IPS-15b (cell line): Measurements from ENCODE around the gene DOCK1.

Experiments
- H3K27me3 ChIP-seq: one replicate; pipeline ENCODE4 v1.6.1; 2013; ENCODE audit warnings: low read length; ENCODE audit not compliant: control insufficient read depth, insufficient read depth
- H3K36me3 ChIP-seq: one replicate; pipeline ENCODE4 v1.6.1; 2013; ENCODE audit warnings: low read length; ENCODE audit not compliant: control insufficient read depth, insufficient read depth
- H3K4me1 ChIP-seq: one replicate; pipeline ENCODE4 v1.6.1; 2013; ENCODE audit warnings: mild to moderate bottlenecking, low read length; ENCODE audit not compliant: control insufficient read depth, insufficient read depth
- H3K4me3 ChIP-seq: one replicate; pipeline ENCODE4 v1.5.1; 2013; ENCODE audit warnings: low read depth, low read length
- H3K9ac ChIP-seq: one replicate; pipeline ENCODE4 v1.6.1; 2013; ENCODE audit warnings: low read depth, mild to moderate bottlenecking, low read length
- H3K9me3 ChIP-seq: one replicate; pipeline ENCODE4 v1.6.1; 2013; ENCODE audit warnings: mild to moderate bottlenecking, low read length; ENCODE audit not compliant: control insufficient read depth, insufficient read depth

DOCK1 gene

DNA sequence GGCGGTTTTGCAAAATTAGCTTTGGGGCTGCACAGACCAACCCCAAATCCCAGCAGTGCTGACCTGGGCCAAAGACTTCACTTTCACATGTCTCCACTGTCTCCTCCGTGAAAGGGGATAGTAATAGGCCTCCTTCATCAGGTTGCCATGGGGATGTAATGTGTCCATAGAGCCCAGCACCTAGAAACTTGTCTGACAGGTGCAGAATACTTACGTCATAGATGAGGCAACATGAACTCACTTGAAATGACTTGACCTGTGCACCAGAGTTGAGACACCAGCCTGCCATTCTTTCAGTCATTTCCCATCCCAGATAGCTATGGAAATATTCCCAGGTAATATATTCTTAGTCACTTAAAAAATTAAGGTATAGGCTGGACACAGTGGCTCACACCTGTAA, 196.9 kb downstream of the DOCK1 start:
- H3K4me3 ChIP-seq: no peak overlapping the region
- H3K9ac ChIP-seq: no peak overlapping the region
- H3K27me3 ChIP-seq: no peaks in the 10 kb centered on the region
- no peaks in the 10 kb centered on the region for H3K4me1 ChIP-seq
- peaks cover 3% of the 10 kb centered on the region for H3K36me3 ChIP-seq
- no peaks in the 10 kb centered on the region for H3K9me3 ChIP-seq

DNA sequence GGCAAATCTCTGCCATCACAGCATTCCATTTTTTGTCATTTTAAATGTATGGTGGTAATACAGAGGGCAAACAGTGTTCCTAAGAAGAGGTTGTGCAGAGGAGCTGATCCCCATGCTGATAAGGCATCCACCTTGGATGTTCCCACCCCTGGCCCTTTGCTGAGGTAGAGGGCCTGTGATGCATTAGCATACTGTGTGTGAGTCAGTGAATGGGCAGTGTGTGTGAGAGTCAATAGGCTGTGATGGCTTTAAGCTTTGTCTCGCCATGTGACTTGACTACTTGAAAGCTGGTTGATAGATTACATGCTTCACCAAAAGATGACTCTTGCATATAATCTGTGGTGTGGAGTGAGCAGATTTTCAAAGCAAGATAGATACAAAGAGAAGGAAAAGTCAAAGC, 209.9 kb downstream of the DOCK1 start:
- H3K4me1 ChIP-seq: no peaks in the 10 kb centered on the region
- H3K4me3 ChIP-seq: no peak overlapping the region
- peaks cover 4% of the 10 kb centered on the region for H3K36me3 ChIP-seq
- H3K9me3 ChIP-seq: no peaks in the 10 kb centered on the region
- H3K9ac ChIP-seq: no peak overlapping the region
- no peaks in the 10 kb centered on the region for H3K27me3 ChIP-seq

DNA sequence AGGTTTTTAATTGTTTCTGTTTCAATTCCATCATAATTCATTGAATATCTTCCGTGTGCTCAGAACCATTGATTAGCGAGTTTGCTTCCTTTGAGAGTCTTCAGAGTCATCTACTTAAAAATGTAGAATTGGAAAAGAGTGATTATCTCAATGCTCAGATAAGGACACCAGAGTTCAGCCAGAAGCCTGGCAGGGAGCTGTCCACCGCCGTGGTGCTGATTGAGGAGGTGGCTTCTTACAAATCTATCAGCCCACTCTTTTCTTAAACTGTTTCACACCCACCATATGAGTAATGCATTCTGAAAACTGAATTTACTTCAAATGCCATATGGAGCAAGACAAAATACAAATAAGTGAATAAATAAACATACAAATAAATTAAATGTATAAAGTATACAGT, 211.9 kb downstream of the DOCK1 start:
- Histone ChIP-seq H3K9ac (no peak overlapping the region), H3K4me1 (no peaks in the 10 kb centered on the region), H3K9me3 (no peaks in the 10 kb centered on the region), H3K4me3 (no peak overlapping the region), H3K27me3 (no peaks in the 10 kb centered on the region), H3K36me3 (no peaks in the 10 kb centered on the region)

DNA sequence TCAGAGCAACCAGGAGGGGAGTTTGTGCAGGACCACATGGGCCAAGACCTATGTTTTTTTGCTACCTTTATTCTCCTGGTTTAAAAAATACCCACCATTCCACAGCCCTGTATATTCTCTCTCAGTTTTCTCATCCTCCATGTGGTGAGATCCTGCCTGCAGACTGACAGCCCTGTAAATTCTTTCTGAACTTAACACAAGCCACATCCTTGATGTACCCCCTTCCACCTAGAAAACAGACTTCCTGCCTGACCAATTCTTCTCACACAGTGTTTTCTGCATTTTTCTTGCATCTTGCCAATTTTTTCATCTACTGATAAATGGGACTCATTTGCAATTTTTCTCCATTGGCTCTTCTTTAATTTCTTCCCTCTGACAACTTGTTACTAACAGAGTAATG, 212.8 kb downstream of the DOCK1 start:
- Histone ChIP-seq H3K9ac (no peak overlapping the region), H3K9me3 (no peaks in the 10 kb centered on the region), H3K36me3 (no peaks in the 10 kb centered on the region), H3K4me1 (no peaks in the 10 kb centered on the region), H3K4me3 (no peak overlapping the region), H3K27me3 (no peaks in the 10 kb centered on the region)

DNA sequence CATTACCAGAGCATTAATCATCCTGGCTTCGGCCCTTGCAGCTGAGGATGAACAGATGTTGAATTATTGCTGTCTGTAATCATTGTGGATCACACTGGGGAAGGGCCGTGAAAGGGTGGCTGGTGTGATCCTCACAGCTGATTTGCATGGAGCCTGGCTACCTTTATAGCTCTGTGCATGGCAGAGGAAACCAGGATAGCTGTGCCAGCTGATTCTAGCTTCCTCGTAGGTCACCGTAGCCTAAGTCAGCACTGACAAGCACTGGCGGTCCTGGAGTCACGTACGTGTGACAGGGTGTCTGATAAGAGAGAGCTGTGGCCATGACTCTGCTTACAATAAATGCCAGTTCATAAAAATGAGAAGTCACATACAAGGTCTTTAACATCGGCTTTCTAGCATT, 214.7 kb downstream of the DOCK1 start:
- no peaks in the 10 kb centered on the region for H3K36me3 ChIP-seq
- no peaks in the 10 kb centered on the region for H3K9me3 ChIP-seq
- H3K4me3 ChIP-seq: no peak overlapping the region
- no peaks in the 10 kb centered on the region for H3K27me3 ChIP-seq
- no peaks in the 10 kb centered on the region for H3K4me1 ChIP-seq
- no peak overlapping the region for H3K9ac ChIP-seq

DNA sequence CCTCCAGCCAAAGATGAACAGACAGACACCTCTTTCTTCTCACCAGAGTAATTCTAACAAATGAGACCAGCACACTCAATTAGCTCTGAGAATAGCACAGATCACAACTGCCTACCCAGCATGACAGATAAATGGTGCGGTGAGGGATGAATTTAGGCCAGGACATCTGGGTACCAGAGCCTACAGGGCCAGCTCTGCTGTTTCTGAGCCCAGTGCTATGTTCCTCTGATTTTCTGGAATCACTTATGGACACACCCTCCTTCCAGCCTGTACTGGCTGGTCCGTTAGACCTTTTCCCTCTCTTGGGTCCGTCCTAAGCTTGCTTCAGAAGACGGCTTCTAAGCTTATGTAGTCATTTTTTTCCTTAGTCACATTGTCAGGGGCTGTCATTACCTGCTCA, 217.6 kb downstream of the DOCK1 start:
- H3K9me3 ChIP-seq: no peaks in the 10 kb centered on the region
- no peaks in the 10 kb centered on the region for H3K4me1 ChIP-seq
- peaks cover 3% of the 10 kb centered on the region for H3K36me3 ChIP-seq
- H3K27me3 ChIP-seq: no peaks in the 10 kb centered on the region
- no peak overlapping the region for H3K4me3 ChIP-seq
- H3K9ac ChIP-seq: no peak overlapping the region

DNA sequence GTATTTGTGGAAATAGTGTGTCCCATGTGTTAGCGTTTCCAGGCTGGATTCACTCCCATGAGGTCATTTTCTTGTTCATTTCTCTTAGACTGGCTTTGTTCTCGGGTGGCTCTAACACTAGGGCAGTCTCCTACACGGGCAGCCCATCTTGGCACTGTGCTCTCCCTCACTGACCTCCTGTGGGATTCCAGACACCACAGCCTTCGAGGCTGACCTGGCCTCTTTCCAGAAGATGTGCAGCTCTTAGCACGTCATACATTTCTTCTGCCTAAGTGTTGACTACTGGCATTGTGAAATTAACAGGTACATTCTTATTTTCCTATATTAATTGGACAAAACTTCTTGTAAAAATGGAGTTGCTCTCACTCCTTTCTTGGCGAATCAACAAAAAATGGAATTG, 218.4 kb downstream of the DOCK1 start:
- H3K9me3 ChIP-seq: no peaks in the 10 kb centered on the region
- H3K36me3 ChIP-seq: peaks cover 3% of the 10 kb centered on the region
- H3K9ac ChIP-seq: no peak overlapping the region
- H3K27me3 ChIP-seq: no peaks in the 10 kb centered on the region
- H3K4me1 ChIP-seq: no peaks in the 10 kb centered on the region
- no peak overlapping the region for H3K4me3 ChIP-seq

DNA sequence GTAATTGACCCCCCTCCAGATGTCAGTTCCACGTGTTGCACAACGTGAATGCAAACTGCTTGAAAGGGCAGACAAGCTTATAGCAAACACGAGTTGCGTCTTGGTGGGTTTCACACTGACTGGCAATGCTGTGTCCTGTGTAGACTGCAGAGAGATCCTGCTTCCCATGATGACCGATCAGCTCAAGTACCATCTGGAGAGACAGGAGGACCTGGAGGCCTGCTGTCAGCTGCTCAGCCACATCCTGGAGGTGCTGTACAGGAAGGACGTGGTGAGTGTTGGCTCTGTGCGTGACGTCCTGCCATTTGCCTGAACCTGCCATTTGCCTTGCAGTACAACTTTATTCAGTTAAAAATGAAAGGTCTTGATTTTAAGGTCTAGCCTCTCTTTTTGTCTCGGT, 220.1 kb downstream of the DOCK1 start:
- Histone ChIP-seq H3K36me3 (peaks cover 3% of the 10 kb centered on the region), H3K9ac (no peak overlapping the region), H3K4me3 (no peak overlapping the region), H3K27me3 (no peaks in the 10 kb centered on the region), H3K9me3 (no peaks in the 10 kb centered on the region), H3K4me1 (no peaks in the 10 kb centered on the region)

DNA sequence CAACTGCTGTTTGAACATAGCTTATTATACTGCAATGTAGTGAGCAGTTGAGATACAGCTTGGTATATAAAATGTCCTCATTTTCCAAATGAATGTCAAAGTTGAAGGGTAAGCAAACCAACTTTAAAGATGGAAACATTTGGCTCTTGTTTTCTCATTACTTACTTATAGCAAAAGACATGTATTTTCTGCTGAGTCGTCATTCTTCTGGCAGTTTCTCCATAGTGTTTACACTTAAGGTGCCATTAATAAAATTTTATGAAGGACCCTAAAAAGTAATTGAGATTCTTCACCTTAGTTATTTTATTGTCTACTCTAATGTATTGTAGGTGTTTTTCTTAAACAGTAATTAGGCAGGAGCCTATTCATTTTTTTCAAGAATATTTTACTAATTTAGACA, 222.6 kb downstream of the DOCK1 start:
- Histone ChIP-seq H3K4me3 (no peak overlapping the region), H3K36me3 (peaks cover 3% of the 10 kb centered on the region), H3K27me3 (no peaks in the 10 kb centered on the region), H3K9me3 (no peaks in the 10 kb centered on the region), H3K9ac (no peak overlapping the region), H3K4me1 (no peaks in the 10 kb centered on the region)

DNA sequence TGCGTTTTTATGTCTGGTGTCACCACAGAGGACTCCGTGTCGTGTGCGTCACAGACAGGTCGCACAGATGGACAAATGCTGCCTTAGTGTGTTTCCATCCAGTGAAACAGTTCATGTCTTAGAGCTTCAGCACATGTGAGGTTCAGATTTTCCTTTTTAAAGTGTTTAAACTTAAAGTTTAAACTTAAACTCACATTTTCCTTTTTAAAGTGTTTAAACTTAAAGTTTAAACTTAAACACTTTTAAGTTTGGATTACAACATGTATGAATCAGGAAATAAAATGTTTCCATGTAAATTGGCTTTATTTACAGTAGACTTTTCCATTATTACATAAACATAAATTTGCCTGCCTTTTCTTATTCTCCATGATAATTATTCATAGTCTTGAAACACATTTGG, 223.9 kb downstream of the DOCK1 start:
- Histone ChIP-seq H3K36me3 (peaks cover 3% of the 10 kb centered on the region), H3K9me3 (no peaks in the 10 kb centered on the region), H3K27me3 (no peaks in the 10 kb centered on the region), H3K9ac (no peak overlapping the region), H3K4me1 (no peaks in the 10 kb centered on the region), H3K4me3 (no peak overlapping the region)

DNA sequence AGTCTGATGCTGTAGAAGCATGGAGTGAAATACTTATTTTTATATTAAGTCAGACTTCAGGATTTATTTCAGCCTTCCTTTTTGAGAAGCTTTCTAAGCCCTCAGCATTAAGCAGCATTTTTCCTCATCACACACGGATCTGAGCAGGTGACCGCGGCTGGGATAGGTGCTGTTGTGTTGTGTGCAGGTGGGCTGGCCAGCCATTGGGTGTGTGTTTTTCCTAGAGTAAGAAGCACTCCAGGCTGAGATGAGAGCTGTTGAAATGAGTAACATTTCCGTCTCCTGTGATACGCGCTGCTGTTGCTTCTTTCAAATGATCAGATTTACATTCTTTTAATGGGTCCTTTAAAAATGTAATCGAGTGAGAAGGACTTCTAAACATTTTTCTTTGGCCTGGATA, 227.2 kb downstream of the DOCK1 start:
- H3K27me3 ChIP-seq: no peaks in the 10 kb centered on the region
- no peaks in the 10 kb centered on the region for H3K9me3 ChIP-seq
- no peaks in the 10 kb centered on the region for H3K36me3 ChIP-seq
- no peak overlapping the region for H3K9ac ChIP-seq
- H3K4me1 ChIP-seq: no peaks in the 10 kb centered on the region
- no peak overlapping the region for H3K4me3 ChIP-seq

DNA sequence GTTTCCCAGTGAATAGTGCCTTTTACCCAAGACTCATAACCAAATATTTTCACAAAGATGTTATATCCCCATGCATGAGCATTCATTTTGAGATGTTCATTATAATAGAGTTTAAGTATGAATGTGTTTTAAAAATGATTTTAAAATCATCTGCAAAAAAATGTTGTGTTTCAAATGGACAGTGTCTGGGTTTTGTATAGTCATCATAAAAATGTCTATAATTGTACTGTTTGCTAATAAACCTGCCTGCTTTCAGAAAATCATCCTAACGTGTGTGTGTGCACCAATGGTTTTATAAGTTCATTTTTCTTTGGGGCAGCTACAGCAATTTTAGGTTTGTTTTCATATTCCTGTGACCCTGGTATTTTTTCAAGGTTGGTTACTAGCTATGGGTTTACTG, 228.0 kb downstream of the DOCK1 start:
- H3K4me3 ChIP-seq: no peak overlapping the region
- no peak overlapping the region for H3K9ac ChIP-seq
- H3K4me1 ChIP-seq: no peaks in the 10 kb centered on the region
- H3K9me3 ChIP-seq: no peaks in the 10 kb centered on the region
- H3K36me3 ChIP-seq: no peaks in the 10 kb centered on the region
- no peaks in the 10 kb centered on the region for H3K27me3 ChIP-seq
